CD4-positive, alpha-beta T cell treated with Interleukin-17A for 4 hours (primary cell): ENCODE measurements around the gene HAP1.
"Not testable (repeated sequence)": the region's sequence is repeated elsewhere in the genome, so short reads cannot be mapped to it uniquely, and the experiment has no call there.

Experiments
- DNase-seq: peaks from one replicate; pipeline ENCODE4 v3.0.0-alpha.2; 2020; ENCODE audit warnings: mixed read lengths

The HAP1 gene

GRCh38 chr17:41724476-41725050, 9.9 kb downstream of the HAP1 start:
- DNase-seq = no peak

DNA sequence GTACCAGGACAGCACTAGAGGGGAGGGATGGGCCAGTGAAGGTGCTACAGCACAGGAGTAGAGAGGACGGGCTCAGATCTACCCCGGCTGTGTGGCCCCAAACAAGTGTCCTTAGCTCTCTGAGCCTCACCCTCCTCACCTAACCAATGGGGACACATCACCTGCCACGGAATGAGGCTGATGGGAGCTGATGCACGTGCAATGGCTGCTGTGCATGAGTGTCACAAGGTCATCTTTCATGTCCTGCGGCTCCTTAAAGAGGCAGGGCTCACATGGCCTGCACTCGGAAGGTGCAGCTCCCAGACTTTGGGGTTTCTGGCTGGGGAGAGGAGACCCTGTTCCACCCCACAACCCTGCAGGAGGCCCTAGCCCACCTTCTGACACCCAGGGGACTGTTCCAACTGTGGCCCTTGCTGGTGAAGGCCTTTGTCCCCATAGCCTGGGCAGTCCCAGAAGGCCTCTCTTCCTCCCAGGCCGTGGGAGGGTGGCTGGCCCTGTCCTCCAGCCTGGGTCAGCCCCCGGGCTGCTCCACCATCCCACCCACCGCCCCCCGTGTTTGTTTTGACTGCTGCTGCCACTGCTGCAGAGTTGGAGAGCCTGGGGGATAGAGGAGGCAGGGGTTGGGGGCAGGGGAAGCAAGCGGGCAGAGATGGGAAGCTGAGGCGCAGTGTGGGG, 10.5 kb downstream of the HAP1 start:
- no peak for DNase-seq

- DNase-seq = no peak
Measured at GRCh38 chr17:41722231-41722630, 12.2 kb downstream of the HAP1 start.

GRCh38 chr17:41718287-41718645, 16.2 kb downstream of the HAP1 start:
- no peak for DNase-seq

DNA sequence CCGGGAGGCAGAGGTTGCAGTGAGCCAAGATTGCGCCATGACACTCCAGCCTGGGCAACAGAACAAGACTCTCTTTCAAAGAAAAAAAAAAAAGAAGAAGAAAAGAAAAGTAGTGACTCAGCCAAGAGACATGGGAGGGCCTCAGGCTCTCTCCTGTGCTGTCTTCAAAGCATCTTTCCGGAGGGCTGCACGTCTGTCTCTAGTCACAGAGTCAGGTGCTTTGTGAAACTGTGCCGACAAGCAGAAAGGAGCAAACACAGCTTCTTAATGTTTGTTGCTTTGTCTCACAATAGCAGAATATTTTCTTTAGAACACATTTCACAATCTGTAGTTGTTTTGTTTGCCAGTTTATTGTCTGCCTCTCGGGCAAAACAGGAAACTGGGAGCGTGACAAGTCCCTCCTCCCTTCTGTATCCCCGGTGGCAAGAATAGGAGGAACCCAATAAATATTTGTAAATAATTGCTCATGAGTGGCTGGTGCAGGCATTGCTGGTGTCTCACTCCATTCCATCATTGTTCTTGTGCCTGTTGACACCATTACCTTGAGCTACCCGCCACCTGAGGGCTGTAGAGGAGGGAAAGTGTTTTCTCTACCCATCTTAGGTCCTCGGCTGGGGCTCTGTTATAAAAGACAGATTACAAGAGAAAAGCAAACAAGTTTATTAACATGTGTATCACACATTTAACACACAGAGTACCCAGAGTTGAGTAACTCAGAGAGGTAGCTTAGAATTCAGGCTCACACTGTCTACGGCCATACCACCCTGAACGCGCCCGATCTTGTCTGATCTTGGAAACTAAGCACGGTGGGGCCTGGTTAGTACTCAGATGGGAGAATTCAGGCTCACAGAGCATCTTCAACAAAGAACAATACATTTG, 16.8 kb downstream of the HAP1 start:
- DNase-seq = peak; percentile 57

DNA sequence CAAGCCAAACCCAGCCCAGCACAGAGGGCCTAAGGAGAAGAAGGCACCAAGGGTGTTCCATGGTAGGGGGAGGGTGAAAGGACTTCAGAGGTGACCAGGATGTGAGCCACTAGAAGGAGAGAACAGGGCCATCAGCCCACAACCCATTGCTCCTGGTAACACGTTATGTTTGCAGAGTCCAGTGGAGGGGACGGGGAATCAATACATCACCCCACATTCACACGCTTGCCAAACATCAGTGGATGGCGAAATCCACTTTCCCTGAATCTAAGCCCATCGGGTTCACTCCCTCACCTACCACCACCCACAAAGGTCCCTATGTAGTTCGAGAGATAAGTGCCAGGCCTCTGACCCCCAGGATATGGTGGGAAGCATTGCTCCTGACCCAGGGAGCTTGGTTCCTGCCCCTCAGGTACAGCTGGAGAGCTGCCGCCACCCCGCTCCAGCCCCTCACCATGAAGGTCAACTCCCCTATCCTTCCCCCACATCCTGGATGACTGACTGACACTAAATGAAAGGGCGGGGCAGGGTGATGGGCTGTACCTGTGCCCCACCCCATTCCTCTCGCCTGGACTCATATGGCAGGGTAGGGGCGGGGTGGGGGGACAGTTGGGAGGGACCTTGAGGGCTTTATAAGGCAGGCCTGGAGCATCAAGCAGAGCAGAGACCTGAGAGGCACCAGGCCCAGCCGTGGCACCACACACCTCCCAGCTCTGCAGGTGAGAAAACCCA, 22.6 kb downstream of the HAP1 start, which contains the start of gene GAST:
TSS of gene GAST (plus strand) at position 663 of the 732 bp plus-strand sequence. CDS start 3,106 bp downstream, outside the sequence.
- DNase-seq = no peak

DNA sequence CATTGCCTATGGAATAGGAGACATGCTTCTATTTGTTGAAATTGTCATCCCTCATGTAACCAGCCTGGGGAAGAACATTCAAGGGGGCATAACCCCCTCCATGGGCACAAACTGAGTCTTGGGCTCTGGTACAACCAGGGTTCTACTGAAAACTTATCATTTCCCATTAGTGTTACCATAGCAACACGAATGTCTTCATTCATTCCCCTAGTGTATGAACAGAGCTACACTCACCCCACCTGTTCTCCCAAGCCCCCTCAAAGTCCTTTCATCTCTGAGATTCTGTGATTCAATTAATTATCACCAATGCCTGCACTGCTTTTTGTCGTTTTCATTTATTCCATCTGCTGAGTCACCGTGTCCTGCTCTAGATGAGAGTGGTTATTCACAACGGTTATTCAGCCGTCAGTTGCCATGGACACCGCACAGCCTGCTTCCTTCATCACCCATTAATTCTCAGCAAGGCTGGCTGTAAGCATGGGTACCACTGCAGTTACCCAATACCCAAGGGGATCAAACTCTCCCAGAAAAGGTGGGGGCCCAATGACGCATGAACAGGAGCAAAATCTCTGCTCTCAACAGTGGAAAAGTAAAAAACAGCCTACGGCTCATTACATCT, 23.9 kb downstream of the HAP1 start:
- DNase-seq = no peak

GRCh38 chr17:41707803-41708669, 26.4 kb downstream of the HAP1 start:
- no peak for DNase-seq

GRCh38 chr17:41705271-41705991, 29.0 kb downstream of the HAP1 start:
- no peak for DNase-seq

DNA sequence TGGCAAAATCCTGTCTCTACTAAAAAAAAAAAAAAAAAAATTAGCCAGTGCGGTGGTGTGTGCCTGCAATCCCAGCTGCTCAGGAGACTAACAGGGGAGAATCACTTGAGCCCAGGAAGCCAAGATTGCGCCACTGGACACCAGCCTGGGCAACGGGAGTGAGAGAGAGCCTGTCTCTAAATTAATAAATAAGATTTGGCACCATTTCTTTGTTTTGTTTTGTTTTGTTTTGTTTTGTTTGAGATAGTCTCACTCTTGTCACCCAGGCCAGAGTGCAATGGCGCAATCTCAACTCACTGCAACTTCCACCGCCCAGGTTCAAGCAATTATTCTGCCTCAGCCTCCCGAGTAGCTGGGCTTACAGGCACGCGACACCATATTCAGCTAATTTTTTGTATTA, 31.7 kb downstream of the HAP1 start:
- DNase-seq = no peak

DNA sequence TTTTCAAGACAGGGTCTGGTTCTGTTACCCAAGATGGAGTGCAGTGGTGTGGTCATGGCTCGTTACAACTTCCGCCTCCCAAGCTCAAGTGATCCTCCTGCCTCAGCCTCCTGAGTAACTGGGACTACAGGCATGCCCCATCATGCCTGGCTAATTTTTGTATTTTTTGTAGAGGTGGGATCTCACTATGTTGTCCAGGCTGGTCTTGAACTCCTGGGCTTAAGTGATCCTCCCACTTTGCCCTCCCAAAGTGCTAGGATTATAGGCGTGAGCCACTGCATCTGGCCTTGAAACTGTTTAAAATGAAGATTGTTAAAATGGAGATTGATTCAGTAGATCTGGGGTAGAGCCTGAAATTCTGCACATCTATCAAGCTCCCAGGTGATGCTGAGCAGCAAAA, 33.6 kb downstream of the HAP1 start:
- DNase-seq = not testable (repeated sequence)

- no peak for DNase-seq
Measured at GRCh38 chr17:41697122-41697962, 37.1 kb downstream of the HAP1 start.

DNA sequence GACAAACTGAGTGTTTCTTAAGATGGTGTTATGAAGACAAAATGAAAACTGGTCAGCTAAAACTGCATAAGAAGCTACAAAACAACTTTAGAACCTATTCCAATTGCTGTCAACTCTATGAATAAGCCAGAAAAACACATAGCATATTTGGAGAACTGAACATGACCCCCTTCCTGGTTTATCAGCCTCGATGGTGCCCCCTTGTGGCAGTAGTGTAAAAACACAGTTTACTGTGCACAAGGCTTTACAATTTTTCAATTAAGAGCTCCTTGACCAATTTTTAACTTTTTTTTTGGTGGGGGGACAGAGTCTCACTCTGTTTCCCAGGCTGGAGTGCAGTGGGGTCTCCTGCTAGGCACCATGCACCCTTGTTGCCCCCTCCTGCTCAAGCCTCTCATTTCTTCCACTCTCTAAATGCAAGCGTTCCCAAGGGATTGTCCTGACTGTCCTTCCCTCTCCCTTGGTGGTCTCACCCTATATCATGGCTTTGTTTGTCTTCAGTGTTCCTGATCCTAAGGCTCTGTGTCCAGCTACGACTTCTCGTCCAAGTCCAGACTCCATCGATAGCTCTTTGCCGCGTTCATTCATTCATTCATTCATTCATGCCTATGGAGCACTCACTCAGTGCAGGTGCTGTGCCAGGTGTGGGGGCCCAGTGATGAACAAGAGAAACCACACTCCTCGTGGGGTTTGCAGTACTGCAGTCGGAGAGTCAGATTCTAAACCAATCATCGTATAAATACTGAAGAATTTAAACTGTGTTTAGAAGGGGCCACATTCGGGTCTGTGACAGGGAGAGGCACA, 38.3 kb downstream of the HAP1 start:
- DNase-seq = peak; percentile 87

GRCh38 chr17:41695134-41695661, 39.2 kb downstream of the HAP1 start:
- DNase-seq = no peak

GRCh38 chr17:41692722-41693521, 41.5 kb downstream of the HAP1 start:
- no peak for DNase-seq

DNA sequence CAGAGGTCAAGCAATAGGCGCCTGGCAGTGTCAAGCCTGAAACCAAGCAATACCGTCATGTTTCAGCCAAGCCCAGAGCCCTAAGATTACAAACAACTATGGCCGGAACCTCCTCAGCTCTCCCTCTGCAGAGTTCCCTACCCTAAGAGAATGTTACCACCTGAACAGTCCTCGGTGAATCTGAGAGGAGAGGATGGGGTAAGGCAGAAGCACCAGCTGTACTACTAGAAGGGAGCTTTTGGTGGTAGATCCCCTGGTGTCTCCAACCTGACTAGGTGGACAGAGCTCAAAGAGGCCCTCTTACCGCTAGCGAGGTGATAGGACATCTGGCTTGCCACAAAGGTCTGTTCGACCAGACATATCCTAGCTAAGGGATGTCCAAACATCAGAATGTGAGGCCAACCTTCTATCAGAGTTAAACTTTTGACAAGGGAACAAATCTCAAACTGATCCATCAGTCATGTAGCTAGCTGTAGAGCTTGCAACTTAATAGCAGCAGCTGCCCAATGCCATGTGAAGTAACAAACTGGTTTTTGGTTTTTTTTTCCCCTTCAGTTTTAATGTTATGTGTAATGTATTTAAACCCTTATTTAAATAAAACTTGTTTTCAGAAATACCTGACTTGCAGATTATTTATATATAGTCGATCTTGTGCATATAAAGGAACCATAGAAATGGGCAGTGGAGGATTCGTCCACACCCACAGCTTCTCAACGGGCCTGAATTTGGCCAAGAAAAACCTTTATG, 43.2 kb downstream of the HAP1 start:
- DNase-seq = no peak

- DNase-seq = no peak
Measured at GRCh38 chr17:41690497-41690896, 43.9 kb downstream of the HAP1 start.
